Small intestine (tissue), 16 donors: Measurements from ENCODE around the gene PBOV1. TPM values are rescaled to one million over a fixed set of nuclear protein-coding genes. Genes with fewer than 3 reads are reported as not detected.

ENCODE experiments used
- DNase-seq, 2 donors: peaks; one replicate each; pipeline versions ENCODE4 v3.0.0 to v3.0.0-alpha.2; 2013
- FAIRE-seq: peaks from 2 replicates; lab custom pipeline; 2012; peaks lifted over from hg19 to GRCh38; lab: Jason Lieb, UNC
- H3K27ac ChIP-seq, 3 donors: one replicate each; pipeline ENCODE4 v1.5.1; 2013; ENCODE audit warnings: low read length in 2 of 3, mild to moderate bottlenecking in 2 of 3, control low read depth in 1 of 3, inconsistent platforms in 1 of 3, low read depth in 1 of 3, moderate library complexity in 1 of 3
- H3K27me3 ChIP-seq, 3 donors: one replicate each; pipeline ENCODE4 v1.6.1; 2013; ENCODE audit warnings: low read length in 3 of 3, inconsistent platforms in 1 of 3; ENCODE audit not compliant: control insufficient read depth in 3 of 3, insufficient read depth in 3 of 3
- H3K36me3 ChIP-seq, 3 donors: one replicate each; pipeline ENCODE4 v1.6.1; 2013; ENCODE audit warnings: low read length in 3 of 3, inconsistent platforms in 1 of 3, low read depth in 1 of 3, mild to moderate bottlenecking in 1 of 3, moderate library complexity in 1 of 3; ENCODE audit not compliant: control insufficient read depth in 3 of 3, insufficient read depth in 2 of 3
- H3K4me1 ChIP-seq, 3 donors: one replicate each; pipeline ENCODE4 v1.6.1; 2013; ENCODE audit warnings: low read length in 2 of 3, inconsistent platforms in 1 of 3, low read depth in 1 of 3, mild to moderate bottlenecking in 1 of 3, moderate library complexity in 1 of 3; ENCODE audit not compliant: control insufficient read depth in 3 of 3, insufficient read depth in 2 of 3
- H3K4me3 ChIP-seq, 3 donors: one replicate each; pipeline ENCODE4 v1.5.1; 2013; ENCODE audit warnings: low read length in 3 of 3, control low read depth in 1 of 3, inconsistent platforms in 1 of 3, low read depth in 1 of 3, mild to moderate bottlenecking in 1 of 3, moderate library complexity in 1 of 3
- H3K9me3 ChIP-seq, 2 donors: one replicate each; pipeline ENCODE4 v1.6.1; 2013; ENCODE audit warnings: low read depth in 1 of 2, low read length in 1 of 2; ENCODE audit not compliant: control insufficient read depth in 2 of 2, insufficient read depth in 1 of 2
- WGBS, 3 donors: extraction: QIAGEN DNeasy Blood & Tissue Kit; methylation state at CpG; one replicate each; pipeline ENCODE4 v1.1.7; 2013; 5-methylcytosine and 5-hydroxymethylcytosine counted together
- long read RNA-seq, 10 donors: transcript quantifications; one replicate each; lab custom pipeline, GENCODE V29; 2026
- polyA plus RNA-seq, 4 donors: library from polyadenylated mRNA; stranded (reverse) in 3 of 4; unstranded in 1 of 4; fragments of 200-250 nt in 3 of 4; fragments of 120-200 nt in 1 of 4; gene quantifications; one replicate each; pipeline versions ENCODE4 v1.2.1 to v1.2.3, GENCODE V29; 2013
- donor health status: healthy with polysubstance abuse.
- donor health status: control.
- donor health status: control.
- donor health status: Bipolar disorder and iron deficiency.
- donor health status: healthy.

Gene PBOV1
- polyA plus RNA-seq: under 1 TPM in 1 of 4 donors, not detected in 3; 0.06 TPM
- long read RNA-seq, donor 1: 0 reads
- long read RNA-seq, donor 2: 0 reads
- long read RNA-seq, donor 3: 0 reads
- long read RNA-seq, donor 4: 0 reads
- long read RNA-seq, donor 5: 0 reads
- long read RNA-seq, donor 6: 0 reads
- long read RNA-seq, donor 7: 0 reads
- long read RNA-seq, donor 8: 0 reads
- long read RNA-seq, donor 9: 0 reads
- long read RNA-seq, donor 10, partial matches to known transcripts: 0 of 1 reads
- long read RNA-seq, donor 10, other reads (novel, unspliced or antisense): 0 of 1 reads

DNA sequence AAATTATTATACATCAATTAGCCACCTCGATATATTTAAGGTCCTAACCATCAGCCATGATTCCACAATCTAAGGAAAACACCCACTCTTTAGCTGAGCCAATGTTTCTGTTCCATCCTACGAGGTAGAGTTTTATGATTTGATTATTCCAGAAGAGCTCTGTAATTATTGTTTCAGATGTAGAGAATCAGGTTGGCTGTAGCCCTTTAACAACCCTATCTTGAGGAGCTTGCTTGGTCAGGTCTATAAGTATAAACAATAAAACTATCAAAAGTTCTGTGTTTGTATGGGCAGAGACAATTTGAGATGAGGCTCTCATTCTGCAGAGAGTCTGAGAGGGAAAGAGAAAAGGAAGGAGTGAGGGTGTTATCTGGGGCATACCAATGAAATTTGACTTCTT, at the start of gene PBOV1:
Gene PBOV1, minus strand, starts transcription at position 43 of the 400 bp plus-strand sequence. CDS start 96 bp downstream, outside the sequence.
- Histone ChIP-seq H3K36me3 (no peaks in the 10 kb centered on the region), H3K9me3 (no peaks in the 10 kb centered on the region), H3K27me3 (peaks cover 0 to 2% (median 0%) of the 10 kb centered on the region in 3 donors), H3K27ac (no peak within 1 kb of the TSS), H3K4me1 (no peaks in the 10 kb centered on the region), H3K4me3 (no peak within 1 kb of the TSS)
- WGBS, 3 donors: 47 to 68% (median 49%) methylated on average over 2 of the region's 2 CpGs
- FAIRE-seq: no peak
- no peak for DNase-seq

DNA sequence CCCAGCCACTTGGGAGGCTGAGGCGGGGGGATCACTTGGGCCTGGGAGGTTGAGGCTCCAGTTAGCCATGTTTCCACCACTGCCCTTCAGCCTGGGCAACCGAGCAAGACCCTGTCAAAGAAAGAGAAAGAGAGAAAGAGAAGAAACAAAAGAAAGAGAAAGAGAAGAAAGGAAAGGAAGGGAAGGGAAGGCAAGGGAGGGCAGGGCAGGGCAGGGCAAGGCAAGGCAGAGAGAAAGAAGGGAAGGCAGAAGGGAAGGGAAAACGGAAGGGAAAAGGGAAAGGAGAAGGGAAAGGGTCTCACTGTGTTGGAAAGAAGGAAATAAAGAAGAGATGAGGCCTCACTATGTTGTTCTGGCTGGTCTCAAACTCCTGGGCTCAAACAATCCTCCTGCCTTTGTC, 47.8 kb upstream of the PBOV1 start:
- Histone ChIP-seq H3K4me3 (no peak overlapping the region), H3K9me3 (no peaks in the 10 kb centered on the region), H3K4me1 (peaks cover 0 to 4% (median 0%) of the 10 kb centered on the region in 3 donors), H3K27me3 (no peaks in the 10 kb centered on the region), H3K36me3 (peaks cover 0 to 6% (median 5%) of the 10 kb centered on the region in 3 donors), H3K27ac (no peak overlapping the region)
- FAIRE-seq (no peak), DNase-seq (no peak)
- WGBS, 3 donors: 73 to 93% (median 81%) methylated on average over 3 of the region's 3 CpGs

DNA sequence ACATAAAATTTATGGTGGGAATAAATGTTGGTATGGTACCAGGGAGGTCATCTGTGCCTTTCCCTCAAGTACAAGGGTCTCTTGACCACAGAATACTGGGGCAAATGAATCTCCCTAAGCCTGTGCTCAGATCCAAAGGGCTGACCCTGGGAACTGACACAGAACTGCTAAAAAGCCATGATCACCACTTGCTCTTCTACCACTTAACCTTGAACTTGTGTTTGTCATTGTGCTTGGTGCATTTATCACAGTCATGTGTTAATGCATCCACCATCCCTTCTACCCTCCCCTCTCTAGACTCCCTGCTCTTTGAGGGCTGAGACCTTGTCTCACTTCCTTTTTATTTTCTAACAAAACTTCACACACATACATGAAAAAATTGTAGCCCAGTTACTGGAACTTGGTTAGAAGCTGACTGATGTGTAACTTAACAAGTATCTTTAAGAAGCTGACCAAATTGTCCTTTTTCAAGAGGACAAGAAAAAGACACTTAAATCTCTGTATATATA, 46.1 kb upstream of the PBOV1 start:
- no peak overlapping the region for H3K27ac ChIP-seq
- H3K27me3 ChIP-seq: no peaks in the 10 kb centered on the region
- no peak for DNase-seq
- no peak overlapping the region for H3K4me3 ChIP-seq
- H3K4me1 ChIP-seq: peaks cover 0 to 4% (median 0%) of the 10 kb centered on the region in 3 donors
- no peak for FAIRE-seq
- H3K36me3 ChIP-seq: peaks cover 0 to 6% (median 5%) of the 10 kb centered on the region in 3 donors
- no peaks in the 10 kb centered on the region for H3K9me3 ChIP-seq

- no peak for DNase-seq
- Histone ChIP-seq H3K4me1 (peaks cover 0 to 2% (median 0%) of the 10 kb centered on the region in 3 donors), H3K4me3 (no peak overlapping the region), H3K27ac (no peak overlapping the region), H3K9me3 (no peaks in the 10 kb centered on the region), H3K27me3 (no peaks in the 10 kb centered on the region), H3K36me3 (peaks cover 0 to 6% (median 5%) of the 10 kb centered on the region in 3 donors)
- FAIRE-seq: no peak
- WGBS, 3 donors: 80 to 88% (median 87%) methylated on average over 4 of the region's 4 CpGs
Measured at GRCh38 chr6:138263963-138264362, 45.7 kb upstream of the PBOV1 start.

DNA sequence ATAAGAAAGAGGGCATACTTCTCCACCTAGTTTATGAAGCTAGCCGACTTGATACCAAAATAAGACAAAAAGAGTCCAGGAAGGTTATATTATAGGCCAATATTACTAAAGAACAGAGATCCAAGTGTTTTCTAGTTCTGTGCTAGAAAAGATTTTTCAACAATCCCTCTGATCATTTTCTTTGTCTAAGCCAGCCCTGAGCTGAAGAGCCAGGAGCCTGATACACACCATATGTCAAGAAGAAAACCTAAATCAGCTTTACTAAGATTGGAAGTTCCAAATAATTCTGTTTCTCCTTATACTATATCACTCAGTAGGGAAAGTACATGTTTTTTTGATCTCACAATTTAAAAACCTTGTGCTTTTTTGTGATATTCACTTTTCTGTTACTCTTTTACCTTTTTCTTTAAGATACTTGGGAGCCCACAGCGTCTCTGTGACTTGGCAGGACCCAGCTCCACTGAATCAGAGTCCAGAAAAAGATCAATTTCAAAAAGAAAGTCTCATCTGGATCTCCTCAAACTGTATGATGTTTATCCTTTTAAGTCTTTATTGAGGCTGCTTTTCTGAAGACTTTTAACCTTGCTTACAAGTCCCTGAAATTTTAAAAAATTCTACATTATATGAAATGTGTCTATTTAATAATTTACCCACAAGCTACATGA, 43.0 kb upstream of the PBOV1 start:
- H3K36me3 ChIP-seq: peaks cover 0 to 6% (median 5%) of the 10 kb centered on the region in 3 donors
- no peak overlapping the region for H3K27ac ChIP-seq
- WGBS, 3 donors: 66 to 88% (median 82%) methylated on average over 2 of the region's 2 CpGs
- no peaks in the 10 kb centered on the region for H3K27me3 ChIP-seq
- DNase-seq (no peak), FAIRE-seq (no peak)
- H3K4me3 ChIP-seq: no peak overlapping the region
- H3K4me1 ChIP-seq: no peaks in the 10 kb centered on the region
- no peaks in the 10 kb centered on the region for H3K9me3 ChIP-seq

DNA sequence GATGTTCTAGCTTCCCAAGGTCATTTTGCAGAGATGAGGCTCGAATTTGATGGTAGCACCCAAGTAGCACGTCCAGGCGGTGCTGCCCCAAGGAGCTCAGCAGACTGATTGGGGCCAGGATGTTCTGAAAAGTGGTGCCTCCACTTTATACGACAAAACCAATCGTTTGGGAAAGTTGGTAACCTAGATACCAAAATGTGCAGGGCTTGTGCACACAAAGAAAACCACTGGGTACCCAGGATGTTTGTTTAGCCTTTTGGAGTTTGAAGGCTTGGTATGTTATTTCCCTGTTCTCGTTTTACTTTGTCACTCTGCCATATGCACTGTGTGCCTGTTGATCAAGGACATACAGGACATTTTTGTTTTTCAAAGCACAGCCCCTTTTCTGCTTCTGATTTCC, 40.7 kb upstream of the PBOV1 start:
- no peak for DNase-seq
- H3K27ac ChIP-seq: no peak overlapping the region
- H3K36me3 ChIP-seq: peaks cover 0 to 11% (median 5%) of the 10 kb centered on the region in 3 donors
- WGBS, 3 donors: 68 to 80% (median 74%) methylated on average over 6 of the region's 6 CpGs
- FAIRE-seq: no peak
- H3K27me3 ChIP-seq: no peaks in the 10 kb centered on the region
- no peaks in the 10 kb centered on the region for H3K4me1 ChIP-seq
- H3K9me3 ChIP-seq: no peaks in the 10 kb centered on the region
- H3K4me3 ChIP-seq: no peak overlapping the region

DNA sequence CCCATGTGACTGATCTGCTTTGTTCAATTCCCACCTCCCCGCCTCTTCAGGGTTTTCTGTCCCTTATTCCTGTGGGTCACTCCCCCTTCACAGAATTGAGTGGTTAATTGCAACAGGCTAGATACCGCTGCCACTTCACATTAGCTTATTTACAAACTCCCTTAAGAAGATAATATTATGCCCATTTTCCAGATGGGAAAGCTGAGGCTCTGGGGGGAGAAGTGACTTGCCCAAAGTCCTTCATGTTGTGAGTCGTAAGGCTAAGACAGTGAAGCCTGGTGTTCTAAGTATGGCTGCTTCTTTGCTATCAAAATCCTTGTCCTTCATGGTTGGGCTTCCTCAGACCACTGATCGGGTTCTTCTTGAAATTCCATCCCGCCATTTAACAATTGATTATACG, 39.9 kb upstream of the PBOV1 start:
- Histone ChIP-seq H3K36me3 (peaks cover 0 to 11% (median 1%) of the 10 kb centered on the region in 3 donors), H3K9me3 (no peaks in the 10 kb centered on the region), H3K4me1 (no peaks in the 10 kb centered on the region), H3K27ac (no peak overlapping the region), H3K4me3 (no peak overlapping the region), H3K27me3 (no peaks in the 10 kb centered on the region)
- DNase-seq (no peak), FAIRE-seq (no peak)
- WGBS, 3 donors: 91 to 96% (median 92%) methylated on average over 6 of the region's 6 CpGs

DNA sequence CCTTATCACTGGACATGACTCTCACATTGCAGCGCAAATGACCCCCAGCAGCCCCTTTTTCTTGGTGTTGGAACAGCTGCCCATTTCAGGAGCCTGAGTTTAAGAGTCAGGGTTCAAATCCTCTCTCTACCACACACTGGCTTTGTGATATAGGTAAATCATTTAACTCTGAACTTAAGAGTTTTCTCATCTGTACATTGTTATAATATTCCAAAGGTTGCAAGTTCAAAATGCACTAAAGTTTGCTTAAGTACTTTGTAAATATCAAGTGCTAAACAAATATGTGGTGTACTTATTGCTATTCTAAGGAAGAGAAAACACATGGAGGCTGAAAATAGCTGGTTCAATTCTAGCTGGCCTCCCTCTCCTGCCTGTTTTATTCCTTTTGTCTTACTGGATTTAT, 39.3 kb upstream of the PBOV1 start:
- H3K27me3 ChIP-seq: no peaks in the 10 kb centered on the region
- DNase-seq (no peak), FAIRE-seq (no peak)
- no peak overlapping the region for H3K27ac ChIP-seq
- no peaks in the 10 kb centered on the region for H3K4me1 ChIP-seq
- H3K36me3 ChIP-seq: peaks cover 0 to 7% (median 0%) of the 10 kb centered on the region in 3 donors
- H3K9me3 ChIP-seq: no peaks in the 10 kb centered on the region
- 96 to 100% (median 97%) methylated on average over 1 of the region's 1 CpG for WGBS, 3 donors
- no peak overlapping the region for H3K4me3 ChIP-seq
